ENCODE data around the gene CLCN5. TPM values are rescaled to one million over a fixed set of nuclear protein-coding genes. Genes with fewer than 3 reads are reported as not detected.

Gene CLCN5
- polyA plus RNA-seq, 2 of the 4 experiments (the other 2 are of a cell fraction) = 2.6 to 5.2 TPM

- ChIA-PET POLR2A (no interaction called here), CTCF (no interaction called here)
- ATAC-seq (no peak), FAIRE-seq (no peak), DNase-seq (ENCODE audit: low read depth in 1 of 2, low spot score in 1 of 2) (no peak)
- Histone ChIP-seq H3K4me2 (no peak overlapping the region), H3K4me1 (no peaks in the 10 kb centered on the region), H3K27ac (no peak overlapping the region), H3K4me3 (no peak overlapping the region), H3K9me3 (no peaks in the 10 kb centered on the region)
- whole genome bisulfite sequencing (ENCODE audit: missing lambda C conversion rate) = 80% methylated on average over 3 of the region's 4 CpGs
- no peak for TF ChIP-seq FOSL2 (IDR thresholded peaks at IDR 0.05)
- no peak for TF ChIP-seq FOSL2 (CRISPR knock-in tag; IDR thresholded peaks at IDR 0.05)
- no peak for TF ChIP-seq CHD4 (IDR thresholded peaks at IDR 0.05; ENCODE audit: borderline replicate concordance)
- no peak for TF ChIP-seq NPAS2 (CRISPR knock-in tag; IDR thresholded peaks at IDR 0.05; ENCODE audit: borderline replicate concordance)
- TF ChIP-seq FOXS1 (CRISPR knock-in tag; IDR thresholded peaks at IDR 0.05) = no peak
- no peak for TF ChIP-seq POLR2AphosphoS2 (conservative IDR thresholded peaks at IDR 0.05; ENCODE audit: low read length)
- TF ChIP-seq CHD2 (IDR thresholded peaks at IDR 0.05; ENCODE audit: low read length, partially characterized antibody) = no peak
- TF ChIP-seq TFCP2L1 (CRISPR knock-in tag; IDR thresholded peaks at IDR 0.05) = no peak
- no peak for TF ChIP-seq EHMT2 (IDR thresholded peaks at IDR 0.05; ENCODE audit: low read depth)
- TF ChIP-seq SREBF2 (IDR thresholded peaks at IDR 0.05) = no peak
- TF ChIP-seq JUNB (IDR thresholded peaks at IDR 0.05) = no peak
- TF ChIP-seq REST (IDR thresholded peaks at IDR 0.05) = no peak
- no peak for TF ChIP-seq GATA3 (IDR thresholded peaks at IDR 0.05; ENCODE audit: borderline replicate concordance)
- TF ChIP-seq ZC3H11A (IDR thresholded peaks at IDR 0.05) = no peak
- no peak for TF ChIP-seq CEBPB (IDR thresholded peaks at IDR 0.05)
- no peak for TF ChIP-seq RFX5 (IDR thresholded peaks at IDR 0.05)
- no peak for TF ChIP-seq POLR2A (IDR thresholded peaks at IDR 0.05; ENCODE audit: low read length)
- no peak for TF ChIP-seq FOSB (CRISPR knock-in tag; IDR thresholded peaks at IDR 0.05)
- no peak for TF ChIP-seq EHF (CRISPR knock-in tag; IDR thresholded peaks at IDR 0.05)
- TF ChIP-seq JUN (IDR thresholded peaks at IDR 0.05) = no peak
Measured at GRCh38 chrX:50093625-50094024, 171.2 kb downstream of the CLCN5 start.

- Histone ChIP-seq H3K4me2 (no peak overlapping the region), H3K4me1 (no peaks in the 10 kb centered on the region), H3K4me3 (no peak overlapping the region), H3K9me3 (no peaks in the 10 kb centered on the region), H3K27ac (no peak overlapping the region)
- CTCF ChIA-PET = no interaction called here
- FAIRE-seq (no peak), DNase-seq (ENCODE audit: low read depth in 1 of 2, low spot score in 1 of 2) (no peak), ATAC-seq (no peak)
- WGBS (ENCODE audit: missing lambda C conversion rate) = 69% methylated on average over 4 of the region's 4 CpGs
- TF ChIP-seq HOXB5 (CRISPR knock-in tag; IDR thresholded peaks at IDR 0.05) = no peak
- POLR2A ChIA-PET = no interaction called here
Measured at GRCh38 chrX:50097071-50097470, 174.7 kb downstream of the CLCN5 start.

- no peaks in the 10 kb centered on the region for H3K4me1 ChIP-seq
- FAIRE-seq = no peak
- CTCF ChIA-PET = interaction anchor here (3.8 kb wide), 1 partner anchor 484 kb away, joined by 45 read pairs; no protein-coding TSS in a partner anchor
- TF ChIP-seq RCOR1 (IDR thresholded peaks at IDR 0.05; ENCODE audit: low read depth, low read length) (no peak), MAFK (IDR thresholded peaks at IDR 0.05; ENCODE audit: partially characterized antibody) (no peak), MAX (IDR thresholded peaks at IDR 0.05) (no peak), CEBPB (IDR thresholded peaks at IDR 0.05) (no peak), BCL3 (IDR thresholded peaks at IDR 0.05) (no peak), POLR2A (IDR thresholded peaks at IDR 0.05; ENCODE audit: low read length) (no peak), PHF8 (IDR thresholded peaks at IDR 0.05; ENCODE audit: borderline replicate concordance, low read depth) (no peak), REST (IDR thresholded peaks at IDR 0.05) (no peak), USF2 (IDR thresholded peaks at IDR 0.05) (no peak), RFX5 (IDR thresholded peaks at IDR 0.05) (no peak)
Measured at GRCh38 chrX:50098241-50098640, 175.8 kb downstream of the CLCN5 start.

More at GRCh38 chrX:50098241-50098640, 175.8 kb downstream of the CLCN5 start:
- Histone ChIP-seq H3K9me3 (no peaks in the 10 kb centered on the region), H3K27ac (no peak overlapping the region), H3K4me2 (no peak overlapping the region), H3K4me3 (no peak overlapping the region)
- ATAC-seq (no peak), DNase-seq (ENCODE audit: low read depth in 1 of 2, low spot score in 1 of 2) (no peak)
- 60% methylated on average over 3 of the region's 3 CpGs for WGBS (ENCODE audit: missing lambda C conversion rate)
- POLR2A ChIA-PET = no interaction called here

Measured in A549 (cell line).